Breast epithelium (tissue), 3 donors: ENCODE measurements around the gene ZNF831.

ENCODE experiments used
- CTCF ChIP-seq, 3 donors: fragments of 450-650 bp; IDR thresholded peaks; one replicate each; pipeline ENCODE4 v1.5.1; 2016 to 2017; ENCODE audit warnings: antibody characterized with exemption in 3 of 3, mild to moderate bottlenecking in 3 of 3, moderate library complexity in 3 of 3
- POLR2A ChIP-seq: fragments of 450-650 bp; IDR thresholded peaks from one replicate; pipeline ENCODE4 v1.6.1; 2016; ENCODE audit warnings: antibody characterized with exemption, mild to moderate bottlenecking, moderate library complexity

GRCh38 chr20:59153355-59153681 is 10.3 kb upstream of the ZNF831 start:
- TF ChIP-seq CTCF (IDR thresholded peaks at IDR 0.05) (no peak), POLR2A (no peak)
